Suppressor macrophage treated with lipopolysaccharide for 1 hour (primary cell): Measurements from ENCODE around the gene PGM2.

Experiments
- DNase-seq, 3 donors: peaks; one replicate each; pipeline ENCODE4 v3.0.0-alpha.2; 2020 to 2022

The PGM2 gene

DNA sequence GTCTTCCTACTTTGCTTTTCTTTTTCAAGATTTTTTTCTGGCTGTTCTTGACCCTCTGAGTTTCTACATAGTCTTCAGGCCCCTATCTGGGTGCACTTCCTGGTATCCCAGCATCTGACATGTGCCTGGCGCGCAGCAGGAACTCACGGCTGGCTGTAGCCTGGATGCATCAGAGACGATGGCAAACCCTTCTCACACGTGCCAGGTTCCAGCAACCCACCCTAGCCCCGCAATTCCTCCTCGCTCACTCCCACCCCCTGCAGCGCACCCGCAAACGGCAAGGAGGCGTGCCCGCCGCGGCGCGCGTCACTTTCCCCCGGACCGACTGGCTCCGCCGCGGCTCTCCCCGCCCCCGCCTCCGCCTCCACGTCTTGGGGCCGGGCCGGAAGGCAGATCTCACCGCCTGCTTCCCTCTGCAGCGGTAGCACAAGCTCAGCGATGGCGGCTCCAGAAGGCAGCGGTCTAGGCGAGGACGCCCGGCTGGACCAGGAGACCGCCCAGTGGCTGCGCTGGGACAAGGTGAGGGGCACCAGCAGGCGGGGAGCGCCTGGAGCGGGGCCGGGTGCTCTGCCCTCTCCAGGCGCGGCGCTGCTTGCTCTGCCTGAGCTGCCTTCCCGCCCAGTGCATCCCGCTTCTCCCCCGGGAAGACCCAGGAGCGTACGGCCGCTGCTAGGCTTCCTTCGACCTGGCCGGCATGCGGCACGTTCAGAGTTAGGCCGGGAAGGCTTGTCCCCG lies at the start of gene PGM2:
Gene PGM2, plus strand, starts transcription at position 392 of the 735 bp plus-strand sequence. Its CDS starts 47 bp downstream, at position 439.
- peak; percentile 86 to 94 (median 93) for DNase-seq

DNA sequence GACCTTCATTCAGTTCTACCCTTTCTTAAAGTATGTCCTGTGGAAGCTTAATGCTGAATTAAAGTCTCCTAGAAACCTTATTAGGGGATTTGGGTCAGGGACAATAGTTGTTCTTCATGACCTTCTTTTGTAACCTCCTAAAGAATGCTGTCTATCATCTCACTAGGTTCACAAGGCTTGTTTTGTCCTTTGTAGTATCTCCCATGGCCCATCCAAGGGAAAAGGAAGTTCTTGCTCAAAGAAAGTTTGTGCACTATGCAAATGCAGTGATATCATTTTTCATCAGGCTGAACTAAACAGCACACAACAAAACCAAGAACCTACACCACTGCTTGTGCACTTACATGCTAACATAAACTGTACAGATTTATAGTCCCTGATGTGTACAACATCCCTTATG lies 46.6 kb upstream of the PGM2 start:
- DNase-seq, result peak in 1 of 3 donors; percentile 31

DNA sequence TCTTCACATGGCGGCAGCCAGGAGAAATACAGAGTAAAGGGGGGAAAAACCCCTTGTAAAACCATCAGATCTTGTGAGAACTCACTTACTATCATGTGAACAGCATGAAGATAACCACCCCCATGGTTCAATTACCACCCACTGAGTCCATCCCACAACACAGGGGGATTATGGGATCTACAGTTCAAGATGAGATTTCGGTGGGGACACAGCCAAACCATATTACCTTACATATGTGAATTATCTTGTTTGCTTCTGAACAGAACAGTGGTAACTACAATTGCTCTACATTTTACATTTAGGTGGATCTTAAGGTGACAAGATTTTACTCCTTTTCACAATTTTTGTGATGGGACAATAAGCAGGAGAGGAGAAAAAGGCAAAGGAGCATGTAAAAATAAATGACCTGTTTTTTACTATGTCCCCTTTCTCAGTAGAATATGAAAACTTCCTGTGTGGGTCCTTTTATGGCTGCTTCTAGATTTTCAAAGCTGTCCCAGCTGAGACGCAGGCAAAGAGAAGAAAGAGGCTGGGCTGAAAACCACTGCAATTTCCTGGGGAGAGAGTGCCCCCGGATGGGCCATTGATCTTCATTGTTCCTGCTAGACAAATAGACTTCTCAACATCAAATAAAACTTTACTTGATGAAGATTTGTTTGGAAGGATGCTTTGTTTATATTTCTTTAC lies 45.9 kb upstream of the PGM2 start:
- DNase-seq, result peak in 2 of 3 donors; percentile 27 to 39

DNA sequence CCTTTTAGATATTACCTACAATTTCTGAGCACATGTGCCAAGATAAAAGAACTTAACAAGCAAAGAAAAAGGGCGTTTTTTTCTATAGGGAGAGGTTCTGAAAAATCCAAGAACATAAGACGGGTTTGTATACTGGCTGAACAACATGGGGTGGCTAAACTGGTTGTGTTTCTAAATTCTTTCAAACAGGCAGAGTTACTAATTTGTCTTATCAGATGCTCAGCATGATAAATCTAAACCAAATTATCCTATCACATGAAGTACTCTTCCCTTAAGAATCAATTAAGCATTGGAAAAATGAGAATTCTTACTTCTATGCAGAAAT lies 45.4 kb upstream of the PGM2 start:
- DNase-seq, result no peak

DNA sequence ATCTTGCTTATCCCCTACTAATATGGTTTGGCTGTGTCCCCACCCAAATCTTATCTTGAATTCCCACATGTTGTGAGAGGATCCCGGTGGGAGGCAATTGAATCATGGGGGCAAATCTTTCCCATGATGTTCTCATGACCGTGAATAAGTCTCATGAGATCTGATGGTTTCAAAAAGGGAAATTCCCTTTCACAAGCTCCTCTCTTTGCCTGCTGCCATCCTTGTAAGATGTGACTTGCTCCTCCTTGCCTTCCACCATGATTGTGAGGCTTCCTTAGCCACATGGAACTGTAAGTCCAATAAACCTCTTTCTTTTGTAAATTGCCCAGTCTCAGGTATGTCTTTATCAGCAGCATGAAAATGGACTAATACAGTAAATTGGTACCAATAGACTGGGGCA lies 40.2 kb upstream of the PGM2 start:
- peak in 1 of 3 donors; percentile 10 for DNase-seq

DNA sequence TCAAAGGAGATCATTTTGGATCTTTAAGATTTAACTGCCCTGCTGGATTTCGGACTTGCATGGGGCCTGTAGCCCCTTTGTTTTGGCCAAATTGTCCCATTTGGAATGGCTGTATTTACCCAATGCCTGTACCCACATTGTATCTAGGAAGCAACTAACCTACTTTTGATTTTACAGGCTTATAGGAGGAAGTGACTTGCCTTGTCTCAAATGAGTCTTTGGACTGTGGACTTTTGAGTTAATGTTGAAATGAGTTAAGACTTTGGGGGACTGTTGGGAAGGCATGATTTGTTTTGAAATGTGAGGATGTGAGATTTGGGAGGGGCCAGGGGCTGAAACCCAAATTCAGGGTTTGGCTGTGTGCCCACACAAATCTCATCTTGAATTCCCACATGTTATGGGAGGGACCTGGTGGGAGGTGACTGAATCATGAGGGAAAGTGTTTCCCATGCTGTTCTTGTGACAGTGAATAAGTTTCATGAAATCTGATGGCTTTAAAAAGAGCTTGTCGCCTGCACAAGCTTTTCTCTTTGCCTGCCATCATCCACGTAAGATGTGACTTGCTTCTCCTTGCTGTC lies 38.5 kb upstream of the PGM2 start:
- DNase-seq, result peak; percentile 14 to 34 (median 34)

DNA sequence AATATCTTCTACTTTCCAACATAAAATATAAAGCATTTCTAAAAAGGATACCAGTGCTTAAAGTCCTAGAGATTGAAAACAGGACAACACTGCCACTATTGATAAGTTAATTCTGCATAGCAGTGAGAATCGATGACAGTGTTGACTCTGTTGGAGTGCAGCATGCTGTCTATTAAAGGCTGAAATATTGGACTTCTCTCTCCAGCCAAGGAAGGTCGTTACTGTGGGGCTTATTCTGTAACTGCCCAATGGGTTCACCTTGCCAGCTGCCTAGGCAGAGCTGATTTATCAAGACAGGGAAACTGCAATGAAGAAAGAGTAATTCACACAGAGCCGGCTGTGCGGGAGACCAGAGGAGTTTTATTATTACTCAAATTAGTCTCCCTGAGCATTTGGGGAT lies 37.7 kb upstream of the PGM2 start:
- DNase-seq, result no peak

DNA sequence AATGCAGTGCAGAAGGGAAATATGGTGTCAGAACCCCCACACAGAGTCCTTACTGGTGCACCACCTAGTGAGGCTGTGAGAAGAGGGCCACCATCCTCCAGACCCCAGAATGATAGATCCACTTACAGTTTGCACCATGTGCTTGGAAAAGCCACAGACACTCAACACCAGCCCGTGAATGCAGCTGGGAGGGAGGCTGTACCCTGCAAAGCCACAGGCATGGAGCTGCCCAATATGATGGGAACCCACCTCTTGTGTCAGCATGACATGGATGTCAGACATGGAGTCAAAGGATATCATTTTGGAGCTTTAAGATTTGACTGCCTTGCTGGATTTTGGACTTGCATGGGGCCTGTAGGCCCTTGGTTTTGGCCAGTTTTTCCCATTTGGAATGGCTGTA lies 34.2 kb upstream of the PGM2 start:
- DNase-seq, result no peak

DNA sequence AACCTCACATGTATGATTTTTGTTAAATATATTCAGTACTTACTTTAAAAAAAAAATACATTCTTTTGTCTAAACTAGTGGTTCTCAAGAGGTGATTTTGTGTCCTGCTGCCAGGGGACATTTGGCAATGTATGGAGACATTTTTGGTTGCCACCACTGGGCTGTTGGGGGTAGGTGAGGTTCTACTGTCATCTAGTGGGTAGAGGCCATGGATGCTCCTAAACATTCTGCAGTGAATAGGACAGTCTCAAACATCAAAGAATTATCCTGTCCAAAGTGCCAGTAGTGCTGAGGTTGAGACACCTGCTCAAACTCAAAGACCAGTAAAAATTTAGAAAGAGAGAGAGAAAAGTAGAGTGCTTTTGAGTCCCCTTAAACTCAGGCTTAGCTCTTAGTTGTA lies 32.9 kb upstream of the PGM2 start:
- DNase-seq, result peak; percentile 55 to 61 (median 55)

DNA sequence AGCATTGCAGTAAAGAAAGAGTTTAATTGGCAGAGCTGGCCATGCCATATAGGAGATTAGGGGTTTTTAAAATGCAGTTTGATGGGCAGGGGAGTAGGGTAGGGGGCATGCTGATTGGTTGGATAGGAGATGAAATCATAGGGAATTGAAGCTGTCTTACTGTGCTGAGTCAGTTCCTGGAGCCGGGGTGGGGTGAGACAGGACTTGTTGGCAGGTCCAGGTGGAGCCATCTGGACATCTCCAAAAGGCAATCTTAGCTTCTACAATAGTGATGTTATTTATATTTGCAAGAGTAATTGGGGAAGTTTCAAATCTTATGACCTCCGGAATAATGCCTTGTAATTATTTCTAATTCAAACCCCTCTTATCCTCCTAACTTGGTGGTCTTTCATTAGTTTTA lies 32.4 kb upstream of the PGM2 start:
- no peak for DNase-seq

DNA sequence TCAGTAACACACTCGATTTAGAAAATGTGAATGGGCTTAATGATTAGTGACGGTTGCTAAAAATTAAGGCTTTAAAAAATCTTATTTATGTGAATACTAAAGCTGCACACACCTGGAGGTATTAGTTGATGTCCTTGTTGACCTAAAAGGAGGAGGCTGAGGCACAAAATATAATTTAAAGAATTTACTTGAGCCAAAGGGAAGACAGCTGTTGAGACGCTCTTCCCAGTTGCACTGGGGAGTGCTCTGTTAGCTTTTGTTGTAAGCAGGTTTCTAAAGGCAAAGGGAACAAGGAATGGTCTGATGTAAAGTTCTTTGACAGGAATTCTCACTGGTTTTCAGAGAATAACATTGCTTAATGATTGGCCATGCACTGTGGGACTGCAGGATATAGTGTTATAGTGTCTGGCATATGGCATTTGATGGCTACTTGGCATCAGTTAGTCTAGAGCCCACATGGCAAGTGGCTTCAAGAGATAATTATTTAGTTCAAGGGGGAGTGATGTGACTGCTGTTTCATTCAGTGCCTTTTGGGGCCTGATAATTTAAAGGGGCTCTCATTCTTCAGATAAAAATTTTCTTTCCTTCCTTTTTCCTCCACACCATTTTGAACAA lies 30.8 kb upstream of the PGM2 start:
- DNase-seq, result no peak

DNA sequence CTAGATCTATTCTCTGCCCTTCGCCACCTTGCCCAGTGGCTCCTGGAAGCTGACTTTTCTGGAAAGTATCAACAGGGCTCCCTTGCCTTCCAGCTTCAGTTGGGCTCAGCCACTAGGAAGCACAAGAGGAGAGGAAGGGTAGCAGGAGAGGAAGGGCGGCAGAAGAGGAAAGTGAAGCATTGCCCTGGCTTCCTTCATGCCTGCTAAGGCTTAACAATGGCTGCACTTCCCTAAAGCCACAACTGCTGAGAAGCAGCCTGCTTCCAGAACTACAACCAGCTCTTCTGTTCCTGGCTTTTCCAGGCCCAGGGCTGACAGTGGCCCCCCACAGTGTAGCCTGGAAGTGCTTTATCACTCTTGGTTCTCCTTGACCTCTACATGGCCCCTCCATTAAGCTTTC lies 29.1 kb upstream of the PGM2 start:
- peak in 2 of 3 donors; percentile 10 to 17 for DNase-seq

DNA sequence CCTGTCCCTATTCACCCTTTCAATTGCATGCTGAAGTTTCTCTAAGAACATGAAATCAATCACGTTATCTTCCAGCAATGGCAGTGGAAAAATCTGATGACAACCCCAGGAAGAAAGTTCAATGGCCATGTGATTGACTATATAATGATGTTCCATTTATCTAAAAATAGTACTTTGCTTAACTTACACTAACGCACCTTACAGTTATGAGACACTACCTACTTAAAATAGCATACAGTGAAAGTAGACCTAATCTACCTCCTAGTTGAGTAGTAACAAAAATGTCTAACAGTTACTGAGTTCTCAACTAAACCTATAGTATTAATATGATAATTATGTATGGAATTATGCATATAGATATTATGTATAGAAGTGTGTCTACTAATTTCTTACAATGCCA lies 28.6 kb upstream of the PGM2 start:
- no peak for DNase-seq

DNA sequence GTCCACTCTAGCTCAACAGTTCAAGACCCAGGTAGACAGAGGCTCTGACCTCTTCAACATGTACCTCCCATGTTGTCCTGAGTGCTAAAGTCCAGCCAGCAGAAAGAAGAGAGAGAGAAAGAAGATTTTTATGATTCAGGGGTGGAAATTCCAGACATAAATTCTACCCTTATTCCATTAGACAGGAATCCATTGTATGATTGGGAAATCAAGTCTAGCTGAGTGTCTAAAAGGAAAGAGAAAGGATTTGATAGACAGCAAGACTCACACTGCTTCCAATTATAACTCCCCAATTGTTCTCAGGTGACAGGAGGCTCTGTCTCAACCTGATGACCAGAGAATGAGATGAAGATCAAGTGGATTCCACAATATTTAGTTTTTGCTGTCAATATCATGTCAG lies 27.9 kb upstream of the PGM2 start:
- DNase-seq, result peak in 1 of 3 donors; percentile 28

DNA sequence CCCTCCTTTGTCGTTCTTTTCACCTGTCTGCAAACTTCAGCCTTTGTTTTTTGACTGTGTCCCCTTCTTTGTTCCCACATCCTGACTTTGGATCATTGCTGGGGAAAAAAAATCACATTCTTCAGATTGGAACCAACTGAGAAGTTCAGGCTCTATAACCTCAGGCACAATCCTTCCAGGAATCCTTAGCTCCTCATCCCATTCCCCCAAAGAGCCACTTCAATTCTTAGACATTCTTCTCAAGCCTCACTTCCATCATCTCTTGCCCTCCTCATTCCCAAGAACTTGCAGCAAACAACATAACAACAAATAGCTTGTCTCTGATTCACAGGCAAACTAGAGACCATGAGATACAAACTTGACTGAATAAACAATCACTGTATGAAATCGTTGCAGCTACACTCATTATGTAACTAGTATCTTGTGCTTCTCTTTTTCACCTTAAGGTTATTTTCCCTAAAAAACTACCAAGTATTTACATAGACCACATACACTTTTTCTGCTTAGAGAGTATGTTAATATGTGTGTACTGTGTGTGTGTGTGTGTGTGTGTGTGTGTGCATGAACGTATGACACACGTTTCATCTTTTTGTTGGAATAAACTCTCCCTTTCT lies 26.4 kb upstream of the PGM2 start:
- DNase-seq, result peak in 2 of 3 donors; percentile 24 to 34

DNA sequence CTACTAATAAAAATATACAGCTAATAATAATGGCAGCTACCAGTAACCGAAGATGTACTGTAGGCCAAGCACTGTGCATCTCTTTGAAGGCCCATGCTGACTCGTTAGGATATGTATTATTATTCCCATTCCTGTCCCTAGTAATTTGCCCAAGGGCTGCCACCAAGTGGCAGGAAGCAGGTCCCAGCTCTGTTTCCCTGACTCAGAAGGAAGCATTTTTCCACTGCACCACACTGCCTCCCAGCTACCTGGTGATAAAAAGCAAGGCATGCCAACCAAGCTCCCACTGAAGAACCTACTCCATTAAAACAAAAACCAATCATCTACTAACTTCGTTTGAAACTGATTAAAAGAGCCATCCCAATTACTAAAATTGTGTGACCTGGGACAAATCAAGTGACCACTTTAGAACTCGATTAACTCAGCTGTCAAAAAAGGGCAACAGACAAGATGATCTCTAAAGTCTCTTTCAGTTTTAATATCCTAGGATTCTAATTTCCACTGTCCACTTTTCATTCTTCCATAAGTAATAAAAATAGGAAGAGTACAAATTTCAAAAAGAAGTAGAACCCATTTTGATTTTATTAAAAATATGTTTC lies 24.3 kb upstream of the PGM2 start:
- peak; percentile 40 to 66 (median 44) for DNase-seq

DNA sequence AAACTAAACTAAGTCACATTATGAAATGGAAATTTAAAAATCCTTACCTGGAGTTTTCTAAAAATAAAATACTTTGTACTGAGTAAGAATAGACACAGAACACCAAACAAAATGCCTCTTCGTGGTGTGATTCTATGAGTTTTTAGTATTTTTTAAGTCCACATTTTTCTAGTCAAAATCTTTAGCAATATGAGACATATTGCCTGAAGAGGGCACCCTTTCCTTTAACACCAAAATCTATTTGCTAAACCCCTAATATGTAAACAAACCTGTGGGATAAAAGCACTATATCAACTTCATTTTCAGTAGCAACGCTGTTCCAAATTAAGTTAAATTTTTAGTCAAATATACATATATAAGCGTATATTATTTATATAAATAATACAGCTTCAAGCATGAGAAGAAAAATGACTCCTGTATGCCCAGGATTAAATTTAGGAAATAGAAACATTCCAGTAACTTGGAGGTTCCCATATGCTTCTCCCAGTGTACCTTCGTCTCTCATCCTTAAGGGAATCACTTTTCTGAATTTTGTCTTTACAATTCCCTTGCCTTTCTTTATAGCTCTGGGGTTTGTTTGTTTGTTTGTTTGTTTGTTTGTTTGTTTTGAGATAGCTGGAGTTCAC lies 23.0 kb upstream of the PGM2 start:
- peak; percentile 65 to 84 (median 80) for DNase-seq

DNA sequence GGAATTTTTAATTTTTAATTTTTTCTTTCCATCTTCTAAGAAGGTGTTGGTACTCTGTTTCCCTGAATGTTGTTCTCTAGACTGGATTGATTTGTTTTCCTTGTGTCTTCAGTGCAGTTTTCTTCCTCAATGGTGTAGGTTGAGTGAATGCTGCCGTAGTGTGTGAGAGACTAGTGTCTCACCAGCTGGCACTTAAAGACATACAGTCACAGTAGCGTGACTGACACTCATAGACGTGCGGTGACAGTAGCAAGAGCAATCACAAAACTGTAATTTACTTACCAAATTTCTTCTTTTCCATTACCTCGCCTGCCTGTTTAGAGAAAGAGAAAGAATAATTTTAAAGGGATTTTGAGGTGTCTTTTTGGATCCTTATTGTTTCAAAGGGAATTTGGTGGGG lies 21.4 kb upstream of the PGM2 start:
- DNase-seq, result no peak

DNA sequence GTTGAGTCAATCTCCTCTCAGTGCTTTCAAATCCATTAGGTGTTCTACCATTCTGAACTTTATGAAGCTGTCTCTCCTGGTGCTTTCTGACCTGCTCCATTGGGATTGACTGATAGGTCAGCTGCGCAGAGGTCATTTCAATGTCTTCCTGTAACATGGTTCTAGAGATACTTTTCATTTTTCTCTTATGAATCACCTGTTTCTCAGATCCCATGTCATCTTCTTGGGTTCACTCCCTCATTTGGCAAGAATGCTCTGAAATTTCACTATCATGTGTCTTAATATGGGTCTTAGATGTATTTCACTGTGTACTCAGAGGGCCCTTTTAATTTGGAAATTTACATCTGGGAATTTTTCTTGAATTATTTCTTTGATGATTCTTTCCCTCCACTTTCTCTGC lies 13.8 kb upstream of the PGM2 start:
- no peak for DNase-seq

DNA sequence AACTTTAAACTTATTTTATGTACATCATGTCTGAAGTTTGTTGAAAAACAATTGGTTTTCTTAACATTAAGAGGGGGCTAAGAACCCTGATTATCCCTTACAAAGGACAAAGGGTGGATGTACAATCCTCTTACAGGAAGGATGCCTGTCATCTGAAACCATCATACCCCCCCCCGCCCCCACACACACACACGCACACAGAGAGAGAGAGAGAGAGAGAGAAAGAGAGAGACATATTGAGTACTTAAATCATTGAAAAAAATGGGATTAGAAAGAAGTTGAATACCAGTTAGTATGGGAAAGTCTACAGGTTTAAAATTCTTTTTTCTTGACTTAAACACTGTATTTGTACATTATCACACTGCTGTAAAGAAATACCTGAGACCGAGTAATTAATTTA lies 10.9 kb upstream of the PGM2 start:
- DNase-seq, result no peak

DNA sequence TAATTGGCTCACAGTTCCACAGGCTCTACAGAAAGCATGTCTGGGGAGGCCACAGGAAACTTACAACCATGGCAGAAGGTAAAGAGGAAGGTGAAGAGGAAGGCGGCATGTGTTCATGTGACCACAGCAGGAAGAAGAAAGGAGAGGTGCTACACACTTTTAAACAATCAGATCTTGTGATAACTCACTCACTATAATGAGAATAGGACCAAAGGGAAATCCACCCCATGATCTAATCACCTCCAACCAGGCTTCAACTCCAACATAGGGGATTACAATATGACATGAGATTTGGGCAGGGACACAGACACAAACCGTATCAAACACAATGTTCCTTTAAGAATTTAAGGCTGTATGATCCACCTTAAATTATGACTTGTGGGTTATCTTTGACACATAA lies 10.5 kb upstream of the PGM2 start:
- DNase-seq, result no peak

DNA sequence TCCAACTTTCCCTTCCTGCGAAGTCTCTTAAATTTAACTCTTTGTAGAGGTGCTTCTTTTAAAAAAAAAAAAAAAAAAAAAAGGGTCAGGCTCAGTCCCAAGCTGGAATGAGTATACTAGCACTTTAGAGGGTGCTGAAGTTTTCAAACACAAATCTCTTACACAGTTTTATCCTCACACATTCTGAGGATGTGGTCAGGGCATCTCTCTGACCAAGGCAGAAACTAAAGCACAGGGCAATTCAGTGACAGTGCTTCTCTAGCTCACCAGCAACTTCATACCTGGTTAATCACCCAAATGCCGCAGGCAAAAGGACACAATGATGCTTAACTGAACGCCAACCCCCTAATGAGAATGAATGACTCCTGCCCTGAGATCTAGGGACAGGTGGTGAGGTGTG lies 9.8 kb upstream of the PGM2 start:
- no peak for DNase-seq

DNA sequence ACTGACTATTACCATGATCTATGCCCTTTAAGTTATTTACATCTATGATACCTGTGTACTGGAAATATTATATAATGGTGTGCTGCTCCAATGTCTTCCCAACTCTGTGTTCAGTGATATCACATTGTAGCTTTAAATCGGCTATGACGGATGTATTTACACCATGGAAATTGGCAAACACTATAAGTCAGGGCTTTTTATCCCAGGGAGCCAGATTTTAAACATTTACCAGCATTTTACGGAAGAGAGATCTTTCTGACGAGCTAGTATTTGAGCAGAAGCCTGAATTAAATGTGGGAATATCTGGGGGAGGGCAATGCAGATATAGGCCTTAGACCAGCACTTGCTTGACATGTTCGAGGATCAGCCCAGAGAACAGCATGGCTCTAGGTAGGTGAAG lies 7.7 kb upstream of the PGM2 start:
- DNase-seq, result no peak
